ENCODE measurements around the gene CYP4A22.

Gene CYP4A22

GRCh38 chr1:47184822-47185677, 47.8 kb downstream of the CYP4A22 start:
- no peak overlapping the region for H3K9ac ChIP-seq (ENCODE audit: low read depth in 1 of 2, low read length in 2 of 2)
- H3K36me3 ChIP-seq (ENCODE audit: control insufficient read depth in 1 of 2, insufficient read depth in 2 of 2, low read length in 2 of 2): no peaks in the 10 kb centered on the region
- no peaks in the 10 kb centered on the region for H3K9me3 ChIP-seq (ENCODE audit: control insufficient read depth in 1 of 2, low read length in 2 of 2)
- H3K4me1 ChIP-seq (ENCODE audit: control insufficient read depth in 1 of 2, insufficient read depth in 2 of 2, low read length in 2 of 2): peaks cover 20 to 48% of the 10 kb centered on the region in 2 donors
- H3K27ac ChIP-seq (ENCODE audit: low read depth, low read length): peak overlapping the region; percentile 10
- peaks cover 0 to 5% of the 10 kb centered on the region in 2 donors for H3K27me3 ChIP-seq (ENCODE audit: control insufficient read depth in 1 of 2, insufficient read depth in 2 of 2, low read length in 2 of 2)
- H3K4me3 ChIP-seq (ENCODE audit: low read depth in 1 of 2, low read length in 2 of 2): no peak overlapping the region

GRCh38 chr1:47186267-47187185, 49.3 kb downstream of the CYP4A22 start:
- Histone ChIP-seq H3K27ac (ENCODE audit: low read depth, low read length) (no peak overlapping the region), H3K4me1 (ENCODE audit: control insufficient read depth in 1 of 2, insufficient read depth in 2 of 2, low read length in 2 of 2) (peaks cover 29 to 48% of the 10 kb centered on the region in 2 donors), H3K27me3 (ENCODE audit: control insufficient read depth in 1 of 2, insufficient read depth in 2 of 2, low read length in 2 of 2) (no peaks in the 10 kb centered on the region), H3K9me3 (ENCODE audit: control insufficient read depth in 1 of 2, low read length in 2 of 2) (no peaks in the 10 kb centered on the region), H3K9ac (ENCODE audit: low read depth in 1 of 2, low read length in 2 of 2) (no peak overlapping the region), H3K4me3 (ENCODE audit: low read depth in 1 of 2, low read length in 2 of 2) (no peak overlapping the region), H3K36me3 (ENCODE audit: control insufficient read depth in 1 of 2, insufficient read depth in 2 of 2, low read length in 2 of 2) (no peaks in the 10 kb centered on the region)

GRCh38 chr1:47187231-47187925, 50.1 kb downstream of the CYP4A22 start:
- H3K36me3 ChIP-seq (ENCODE audit: control insufficient read depth in 1 of 2, insufficient read depth in 2 of 2, low read length in 2 of 2): no peaks in the 10 kb centered on the region
- peaks cover 38 to 52% of the 10 kb centered on the region in 2 donors for H3K4me1 ChIP-seq (ENCODE audit: control insufficient read depth in 1 of 2, insufficient read depth in 2 of 2, low read length in 2 of 2)
- H3K4me3 ChIP-seq (ENCODE audit: low read depth in 1 of 2, low read length in 2 of 2): no peak overlapping the region
- H3K9me3 ChIP-seq (ENCODE audit: control insufficient read depth in 1 of 2, low read length in 2 of 2): no peaks in the 10 kb centered on the region
- no peak overlapping the region for H3K27ac ChIP-seq (ENCODE audit: low read depth, low read length)
- H3K9ac ChIP-seq (ENCODE audit: low read depth in 1 of 2, low read length in 2 of 2): no peak overlapping the region
- H3K27me3 ChIP-seq (ENCODE audit: control insufficient read depth in 1 of 2, insufficient read depth in 2 of 2, low read length in 2 of 2): no peaks in the 10 kb centered on the region

GRCh38 chr1:47187926-47188250, 50.6 kb downstream of the CYP4A22 start:
- no peak overlapping the region for H3K27ac ChIP-seq (ENCODE audit: low read depth, low read length)
- no peaks in the 10 kb centered on the region for H3K9me3 ChIP-seq (ENCODE audit: control insufficient read depth in 1 of 2, low read length in 2 of 2)
- H3K4me3 ChIP-seq (ENCODE audit: low read depth in 1 of 2, low read length in 2 of 2): no peak overlapping the region
- peaks cover 43 to 57% of the 10 kb centered on the region in 2 donors for H3K4me1 ChIP-seq (ENCODE audit: control insufficient read depth in 1 of 2, insufficient read depth in 2 of 2, low read length in 2 of 2)
- H3K36me3 ChIP-seq (ENCODE audit: control insufficient read depth in 1 of 2, insufficient read depth in 2 of 2, low read length in 2 of 2): no peaks in the 10 kb centered on the region
- no peaks in the 10 kb centered on the region for H3K27me3 ChIP-seq (ENCODE audit: control insufficient read depth in 1 of 2, insufficient read depth in 2 of 2, low read length in 2 of 2)
- no peak overlapping the region for H3K9ac ChIP-seq (ENCODE audit: low read depth in 1 of 2, low read length in 2 of 2)

- H3K27ac ChIP-seq (ENCODE audit: low read depth, low read length): peak overlapping the region; percentile 58
- no peaks in the 10 kb centered on the region for H3K9me3 ChIP-seq (ENCODE audit: control insufficient read depth in 1 of 2, low read length in 2 of 2)
- H3K36me3 ChIP-seq (ENCODE audit: control insufficient read depth in 1 of 2, insufficient read depth in 2 of 2, low read length in 2 of 2): no peaks in the 10 kb centered on the region
- H3K27me3 ChIP-seq (ENCODE audit: control insufficient read depth in 1 of 2, insufficient read depth in 2 of 2, low read length in 2 of 2): no peaks in the 10 kb centered on the region
- peak overlapping the region; percentile 4 to 63 for H3K4me3 ChIP-seq (ENCODE audit: low read depth in 1 of 2, low read length in 2 of 2)
- H3K4me1 ChIP-seq (ENCODE audit: control insufficient read depth in 1 of 2, insufficient read depth in 2 of 2, low read length in 2 of 2): peaks cover 46 to 60% of the 10 kb centered on the region in 2 donors
- H3K9ac ChIP-seq (ENCODE audit: low read depth in 1 of 2, low read length in 2 of 2): peak overlapping the region; percentile 20 to 71
Observed at GRCh38 chr1:47188791-47189785, 51.8 kb downstream of the CYP4A22 start.

- Histone ChIP-seq H3K36me3 (ENCODE audit: control insufficient read depth in 1 of 2, insufficient read depth in 2 of 2, low read length in 2 of 2) (no peaks in the 10 kb centered on the region), H3K27ac (ENCODE audit: low read depth, low read length) (peak within 1 kb of the TSS; percentile 80), H3K4me1 (ENCODE audit: control insufficient read depth in 1 of 2, insufficient read depth in 2 of 2, low read length in 2 of 2) (peaks cover 46 to 60% of the 10 kb centered on the region in 2 donors), H3K9me3 (ENCODE audit: control insufficient read depth in 1 of 2, low read length in 2 of 2) (no peaks in the 10 kb centered on the region), H3K4me3 (ENCODE audit: low read depth in 1 of 2, low read length in 2 of 2) (peak within 1 kb of the TSS; percentile 4 to 63), H3K27me3 (ENCODE audit: control insufficient read depth in 1 of 2, insufficient read depth in 2 of 2, low read length in 2 of 2) (no peaks in the 10 kb centered on the region), H3K9ac (ENCODE audit: low read depth in 1 of 2, low read length in 2 of 2) (peak within 1 kb of the TSS; percentile 20 to 71)
Observed at GRCh38 chr1:47189844-47190508, 52.7 kb downstream of the CYP4A22 start, which contains the start of gene PDZK1IP1. PDZK1IP1 (minus strand) TSS chr1:47190036; CDS start chr1:47189932, 104 bp downstream.

GRCh38 chr1:47190509-47190855, 53.2 kb downstream of the CYP4A22 start:
- peak overlapping the region in 1 of 2 donors; percentile 20 for H3K9ac ChIP-seq (ENCODE audit: low read depth in 1 of 2, low read length in 2 of 2)
- no peaks in the 10 kb centered on the region for H3K36me3 ChIP-seq (ENCODE audit: control insufficient read depth in 1 of 2, insufficient read depth in 2 of 2, low read length in 2 of 2)
- H3K9me3 ChIP-seq (ENCODE audit: control insufficient read depth in 1 of 2, low read length in 2 of 2): no peaks in the 10 kb centered on the region
- peak overlapping the region in 1 of 2 donors; percentile 7 for H3K4me3 ChIP-seq (ENCODE audit: low read depth in 1 of 2, low read length in 2 of 2)
- H3K27ac ChIP-seq (ENCODE audit: low read depth, low read length): peak overlapping the region; percentile 80
- no peaks in the 10 kb centered on the region for H3K27me3 ChIP-seq (ENCODE audit: control insufficient read depth in 1 of 2, insufficient read depth in 2 of 2, low read length in 2 of 2)
- peaks cover 46 to 60% of the 10 kb centered on the region in 2 donors for H3K4me1 ChIP-seq (ENCODE audit: control insufficient read depth in 1 of 2, insufficient read depth in 2 of 2, low read length in 2 of 2)

- Histone ChIP-seq H3K4me1 (ENCODE audit: control insufficient read depth in 1 of 2, insufficient read depth in 2 of 2, low read length in 2 of 2) (peaks cover 46 to 60% of the 10 kb centered on the region in 2 donors), H3K27me3 (ENCODE audit: control insufficient read depth in 1 of 2, insufficient read depth in 2 of 2, low read length in 2 of 2) (no peaks in the 10 kb centered on the region), H3K36me3 (ENCODE audit: control insufficient read depth in 1 of 2, insufficient read depth in 2 of 2, low read length in 2 of 2) (no peaks in the 10 kb centered on the region), H3K9me3 (ENCODE audit: control insufficient read depth in 1 of 2, low read length in 2 of 2) (no peaks in the 10 kb centered on the region), H3K27ac (ENCODE audit: low read depth, low read length) (peak overlapping the region; percentile 80), H3K9ac (ENCODE audit: low read depth in 1 of 2, low read length in 2 of 2) (no peak overlapping the region), H3K4me3 (ENCODE audit: low read depth in 1 of 2, low read length in 2 of 2) (peak overlapping the region in 1 of 2 donors; percentile 7)
Observed at GRCh38 chr1:47190857-47191256, 53.6 kb downstream of the CYP4A22 start.
